ENCODE data around the gene HOXA11.

DNA sequence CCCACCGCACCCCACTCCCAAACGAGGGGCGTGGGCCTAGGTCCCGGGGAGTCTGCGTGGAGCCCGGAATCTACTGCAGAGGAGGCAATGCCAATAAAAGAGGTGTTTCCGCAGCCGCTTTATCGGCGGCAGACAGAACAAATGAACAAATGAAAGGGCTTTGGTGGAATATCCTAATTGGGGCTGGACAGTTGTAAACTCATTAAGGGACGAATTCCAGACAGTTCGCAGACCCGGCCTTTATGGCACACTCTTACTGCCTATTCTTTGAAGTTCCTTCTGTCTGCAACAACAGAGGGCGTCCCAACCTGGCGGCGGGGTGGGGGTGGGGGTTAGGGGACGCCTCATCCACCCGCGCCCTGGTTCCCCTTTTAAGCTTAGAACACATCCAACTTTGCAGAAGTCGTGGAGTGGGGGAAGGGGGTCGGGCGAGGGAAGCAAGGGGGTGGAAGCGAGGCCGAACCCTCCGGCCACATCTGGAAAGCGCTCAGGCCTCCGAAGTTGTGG is 23.8 kb downstream of the HOXA11 start:
- TF ChIP-seq, protein P1, sequence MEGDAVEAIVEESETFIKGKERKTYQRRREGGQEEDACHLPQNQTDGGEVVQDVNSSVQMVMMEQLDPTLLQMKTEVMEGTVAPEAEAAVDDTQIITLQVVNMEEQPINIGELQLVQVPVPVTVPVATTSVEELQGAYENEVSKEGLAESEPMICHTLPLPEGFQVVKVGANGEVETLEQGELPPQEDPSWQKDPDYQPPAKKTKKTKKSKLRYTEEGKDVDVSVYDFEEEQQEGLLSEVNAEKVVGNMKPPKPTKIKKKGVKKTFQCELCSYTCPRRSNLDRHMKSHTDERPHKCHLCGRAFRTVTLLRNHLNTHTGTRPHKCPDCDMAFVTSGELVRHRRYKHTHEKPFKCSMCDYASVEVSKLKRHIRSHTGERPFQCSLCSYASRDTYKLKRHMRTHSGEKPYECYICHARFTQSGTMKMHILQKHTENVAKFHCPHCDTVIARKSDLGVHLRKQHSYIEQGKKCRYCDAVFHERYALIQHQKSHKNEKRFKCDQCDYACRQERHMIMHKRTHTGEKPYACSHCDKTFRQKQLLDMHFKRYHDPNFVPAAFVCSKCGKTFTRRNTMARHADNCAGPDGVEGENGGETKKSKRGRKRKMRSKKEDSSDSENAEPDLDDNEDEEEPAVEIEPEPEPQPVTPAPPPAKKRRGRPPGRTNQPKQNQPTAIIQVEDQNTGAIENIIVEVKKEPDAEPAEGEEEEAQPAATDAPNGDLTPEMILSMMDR (IDR thresholded peaks at IDR 0.05; ENCODE audit: borderline replicate concordance, extremely low read depth, low read length, poor library complexity, severe bottlenecking): no peak
- no peak for TF ChIP-seq EZH2 (IDR thresholded peaks at IDR 0.05; ENCODE audit: borderline replicate concordance, low read depth, low read length, severe bottlenecking)

Measured in DND-41 (cell line).